GM12878 (cell line): ENCODE measurements around the gene PNLIPRP2. TPM values are rescaled to one million over a fixed set of nuclear protein-coding genes. Genes with fewer than 3 reads are reported as not detected.

Experiments
- ATAC-seq: fragments of 200-7000 bp; cut with Tn5 transposase; 3 replicates; pipeline ENCODE4 v1.9.1; 2020; ENCODE audit warnings: mild to moderate bottlenecking, moderate library complexity
- BruUV-seq: library from RNA; stranded (reverse); fragments of 400-500 nt; replicated peaks from 2 replicates; lab custom pipeline; 2021; lab: Mats Ljungman, UMichigan
- CTCF ChIA-PET: fragments of 300-600 bp; sonication (Branson Sonifier 250); formaldehyde crosslinking; extraction: SDS; loops from one replicate; lab custom pipeline; 2021; ENCODE audit warnings: inconsistent platforms; lab: Yijun Ruan, JAX
- POLR2A ChIA-PET: fragments of 350-600 bp; formaldehyde crosslinking; extraction: SDS; loops from one replicate; lab custom pipeline; 2021; ENCODE audit warnings: inconsistent platforms; lab: Charles Lee
- RAD21 ChIA-PET: fragments of 300-600 bp; sonication (Branson Sonifier 250); formaldehyde crosslinking; loops from one replicate; lab custom pipeline; 2023; ENCODE audit warnings: antibody characterized with exemption; ENCODE audit not compliant: unreplicated experiment; lab: Charles Lee
- SMC1A ChIA-PET: fragments of 300-600 bp; sonication (Branson Sonifier 250); formaldehyde crosslinking; loops from one replicate; lab custom pipeline; 2023; ENCODE audit not compliant: unreplicated experiment, uncharacterized antibody; lab: Charles Lee
- DNase-seq: peaks from one replicate; pipeline ENCODE4 v3.0.0-alpha.2; 2011; ENCODE audit warnings: low read depth, low spot score
- FAIRE-seq: peaks from 3 replicates; lab custom pipeline; 2011; peaks lifted over from hg19 to GRCh38; lab: Jason Lieb, UNC
- H2AFZ ChIP-seq: 2 replicates; pipeline ENCODE4 v1.6.0; 2011; ENCODE audit warnings: low read depth, low read length, control low read depth; ENCODE audit not compliant: control insufficient read depth
- H3K27ac ChIP-seq: 2 replicates; pipeline ENCODE4 v1.5.1; 2011; ENCODE audit warnings: control low read depth; ENCODE audit not compliant: control insufficient read depth, insufficient read depth
- H3K27me3 ChIP-seq, 2 experiments: replicated peaks in 1 of 2; 2 replicates each; pipeline versions ENCODE4 v1.6.0 to v1.6.1; 2011; ENCODE audit warnings: low read length in 1 of 2; ENCODE audit not compliant: control insufficient read depth in 2 of 2, insufficient read depth in 2 of 2
- H3K36me3 ChIP-seq, 2 experiments: 2 replicates each; pipeline ENCODE4 v1.5.1; 2011; ENCODE audit warnings: low read length in 1 of 2; ENCODE audit not compliant: control insufficient read depth in 2 of 2, insufficient read depth in 2 of 2
- H3K4me1 ChIP-seq: 2 replicates; pipeline ENCODE4 v1.6.1; 2011; ENCODE audit warnings: mild to moderate bottlenecking, low read length, moderate library complexity, mixed read lengths; ENCODE audit not compliant: control insufficient read depth, insufficient read depth
- H3K4me2 ChIP-seq: 2 replicates; pipeline ENCODE4 v1.6.0; 2011; ENCODE audit warnings: control low read depth; ENCODE audit not compliant: control insufficient read depth, insufficient read depth
- H3K4me3 ChIP-seq: fragments of 200-600 bp; sonication (generic); 2 replicates; pipeline ENCODE4 v1.5.1; 2016
- H3K79me2 ChIP-seq: 2 replicates; pipeline ENCODE4 v1.6.0; 2011; ENCODE audit warnings: low read length; ENCODE audit not compliant: control insufficient read depth, insufficient read depth
- H3K9ac ChIP-seq: 2 replicates; pipeline ENCODE4 v1.8.0; 2011; ENCODE audit warnings: low read length, control low read depth, mixed read lengths; ENCODE audit not compliant: control insufficient read depth, insufficient read depth
- H3K9me3 ChIP-seq: replicated peaks from 3 replicates; pipeline ENCODE4 v1.5.1; 2011; ENCODE audit warnings: mild to moderate bottlenecking, low read length; ENCODE audit not compliant: control insufficient read depth, insufficient read depth
- H4K20me1 ChIP-seq: 2 replicates; pipeline ENCODE4 v1.6.0; 2011; ENCODE audit not compliant: control insufficient read depth, insufficient read depth
- ATF7 ChIP-seq: fragments of 450-650 bp; IDR thresholded peaks from 2 replicates; pipeline ENCODE4 v1.6.1; 2016; ENCODE audit warnings: low read depth, mild to moderate bottlenecking
- BCL3 ChIP-seq: IDR thresholded peaks from 2 replicates; pipeline ENCODE4 v1.6.1; 2011; ENCODE audit warnings: borderline replicate concordance, low read depth, mild to moderate bottlenecking, moderate library complexity, low read length; ENCODE audit not compliant: insufficient read depth, poor library complexity, severe bottlenecking
- CHD4 ChIP-seq: fragments of 200-600 bp; sonication (generic); IDR thresholded peaks from 2 replicates; pipeline ENCODE4 v1.6.1; 2016; ENCODE audit warnings: mild to moderate bottlenecking
- HDAC6 ChIP-seq: fragments of 200-600 bp; sonication (generic); IDR thresholded peaks from one replicate; pipeline ENCODE4 v1.8.0; 2017; ENCODE audit warnings: antibody characterized with exemption; ENCODE audit not compliant: unreplicated experiment
- JUND ChIP-seq: IDR thresholded peaks from 2 replicates; pipeline ENCODE4 v1.6.1; 2012; ENCODE audit warnings: low read depth, mild to moderate bottlenecking, low read length, improper control_type of control experiment, moderate library complexity
- NR2F1 ChIP-seq: fragments of 450-650 bp; conservative IDR thresholded peaks from 2 replicates; pipeline ENCODE4 v1.6.1; 2017; ENCODE audit warnings: mild to moderate bottlenecking
- RFX5 ChIP-seq: IDR thresholded peaks from 2 replicates; pipeline ENCODE4 v1.6.1; 2011; ENCODE audit warnings: low read depth, low read length, improper control_type of control experiment
- USF1 ChIP-seq: IDR thresholded peaks from 2 replicates; pipeline ENCODE4 v1.6.1; 2011; ENCODE audit warnings: borderline replicate concordance, low read depth, mild to moderate bottlenecking, moderate library complexity, mixed read lengths, low read length; ENCODE audit not compliant: insufficient read depth; ENCODE audit errors: extremely low read length
- WGBS: methylation state at CpG from one replicate; pipeline ENCODE4 v1.1.6; 2016; ENCODE audit warnings: low lambda C conversion rate; ENCODE audit not compliant: insufficient replicate concordance, insufficient coverage; ENCODE audit errors: missing lambda C conversion rate; 5-methylcytosine and 5-hydroxymethylcytosine counted together
- in situ Hi-C: fragments of 300-500 bp; cut with MboI; formaldehyde crosslinking; loops from 9 replicates; pipeline ENCODE4 v1.14.3; 2018; ENCODE audit warnings: mixed read lengths
- intact Hi-C: fragments of 100-400 bp; cut with micrococcal nuclease; formaldehyde crosslinking; loops from one replicate; pipeline ENCODE4 v1.14.2; 2022; ENCODE audit not compliant: unreplicated experiment
- polyA plus RNA-seq, 11 experiments: library from polyadenylated mRNA; depleted of rRNA in 4 of 11; unstranded in 6 of 11; stranded (reverse) in 5 of 11; fragments of >200 nt; fragmentation: Nextera tagmentation in 4 of 11; fragmentation: Illumina TruSeq in 1 of 11; extraction: Ambion mirVana in 4 of 11; extraction: Trizol in 1 of 11; gene quantifications; 1 replicate in 1 of 11; 2 replicates in 10 of 11; pipeline versions ENCODE4 v1.2.1 to v1.2.3, GENCODE V29; 2011 to 2016; ENCODE audit warnings: inconsistent platforms in 2 of 11, missing spikeins in 2 of 11, low read depth in 1 of 11
- total RNA-seq, 4 experiments: library from RNA; depleted of rRNA in 3 of 4; stranded (reverse); fragments of >200 nt in 3 of 4; fragmentation: Illumina TruSeq in 1 of 4; extraction: Trizol in 1 of 4; gene quantifications; 2 replicates each; pipeline versions ENCODE4 v1.2.1 to v1.2.3, GENCODE V29; 2013 to 2021

Gene PNLIPRP2
- total and polyA plus RNA-seq, 10 of the 15 experiments (the other 5 are each of a cell fraction or from before 2014, with no cell fraction given): 0.33 TPM; not detected in 9

- no peak for TF ChIP-seq HDAC6
- no peak for TF ChIP-seq BCL3
- TF ChIP-seq NR2F1: no peak
Measured at GRCh38 chr10:116630020-116630419, 9.3 kb downstream of the PNLIPRP2 start (continued).

- no peaks in the 10 kb centered on the region for H3K4me1 ChIP-seq
- no peak overlapping the region for H3K27ac ChIP-seq
- H3K4me3 ChIP-seq: no peak overlapping the region
- DNase-seq: no peak
- POLR2A ChIA-PET: no interaction called here
- intact Hi-C loops: no loop called here
- H3K79me2 ChIP-seq: no peaks in the 10 kb centered on the region
- no peak overlapping the region for H3K9ac ChIP-seq
- no peaks in the 10 kb centered on the region; a peak in 1 of 4 replicates for H3K27me3 ChIP-seq
- SMC1A ChIA-PET: no interaction called here
- no peaks in the 10 kb centered on the region for H3K36me3 ChIP-seq
- 21% methylated on average over 6 of the region's 6 CpGs for WGBS
- H2AFZ ChIP-seq: no peak overlapping the region
- TF ChIP-seq ATF7 (no peak), CHD4 (no peak), JUND (no peak), USF1 (no peak), RFX5 (no peak)
- TF ChIP-seq, all 136 proteins: peak for 0
- RAD21 ChIA-PET: no interaction called here
- Histone ChIP-seq H3K9me3 (no peaks in the 10 kb centered on the region), H4K20me1 (no peaks in the 10 kb centered on the region), H3K4me2 (no peak overlapping the region)
- no TSS peak for BruUV-seq
- CTCF ChIA-PET: no interaction called here
- in situ Hi-C loops: no loop called here
- no peak for FAIRE-seq
- ATAC-seq: no peak
Measured at GRCh38 chr10:116631871-116632295, 11.1 kb downstream of the PNLIPRP2 start.
